ENCODE data around the gene ABCA13. TPM values are rescaled to one million over a fixed set of nuclear protein-coding genes. Genes with fewer than 3 reads are reported as not detected.

Gene ABCA13
- under 1 TPM in 2 of 5 experiments, not detected in 3; 0.11 to 0.42 TPM for total RNA-seq
- polyA plus RNA-seq = not detected
- total RNA-seq = not detected

DNA sequence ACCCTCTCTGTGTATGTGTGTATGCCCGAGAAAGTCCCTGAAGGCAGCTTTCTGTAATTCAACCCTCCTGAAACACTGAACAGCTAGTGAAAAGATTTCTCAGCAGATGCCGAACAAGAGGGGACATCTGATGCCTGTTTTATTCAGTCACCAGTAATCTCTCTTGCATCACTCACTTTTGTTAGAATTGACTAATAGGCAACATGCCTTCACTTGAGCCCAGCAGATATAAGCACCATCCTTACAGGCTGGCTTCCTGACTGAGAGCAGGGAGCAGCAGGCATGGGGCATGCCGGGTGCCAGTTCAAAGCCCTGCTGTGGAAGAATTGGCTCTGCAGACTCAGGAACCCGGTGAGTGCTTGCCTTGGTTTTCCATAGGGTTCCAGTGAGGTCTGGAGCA is at the start of gene ABCA13:
Gene ABCA13 (plus strand): TSS at position 257 of the 400 bp plus-strand sequence. CDS start 26 bp downstream, at position 283.
- Histone ChIP-seq H3K9me3 (ENCODE audit: control insufficient read depth in 2 of 3, low read length in 3 of 3) (no peaks in the 10 kb centered on the region), H3K27me3 (ENCODE audit: control insufficient read depth in 2 of 2, insufficient read depth in 2 of 2, low read length in 2 of 2) (no peaks in the 10 kb centered on the region), H3K4me1 (ENCODE audit: control insufficient read depth in 2 of 2, insufficient read depth in 2 of 2, low read length in 2 of 2) (no peaks in the 10 kb centered on the region), H3K27ac (ENCODE audit: low read depth, low read length) (no peak within 1 kb of the TSS), H3K36me3 (ENCODE audit: control insufficient read depth in 2 of 3, insufficient read depth in 3 of 3, low read length in 3 of 3) (no peaks in the 10 kb centered on the region), H3K4me3 (ENCODE audit: low read length) (no peak within 1 kb of the TSS)
- DNase-seq (no peak), ATAC-seq (no peak)
- CTCF ChIA-PET = no interaction called here
- H3K27ac Mint-ChIP-seq = no peak within 1 kb of the TSS
- POLR2A ChIA-PET = no interaction called here
- peaks cover 0 to 7% (median 0%) of the 10 kb centered on the region in 11 donors for H3K9me3 Mint-ChIP-seq
- no peak within 1 kb of the TSS for H3K4me3 Mint-ChIP-seq
- no peaks in the 10 kb centered on the region for H3K4me1 Mint-ChIP-seq
- H3K36me3 Mint-ChIP-seq = no peaks in the 10 kb centered on the region
- intact Hi-C loops (cut with micrococcal nuclease) = no loop called here
- peaks cover 5 to 23% (median 19%) of the 10 kb centered on the region in 5 donors for H3K27me3 Mint-ChIP-seq

DNA sequence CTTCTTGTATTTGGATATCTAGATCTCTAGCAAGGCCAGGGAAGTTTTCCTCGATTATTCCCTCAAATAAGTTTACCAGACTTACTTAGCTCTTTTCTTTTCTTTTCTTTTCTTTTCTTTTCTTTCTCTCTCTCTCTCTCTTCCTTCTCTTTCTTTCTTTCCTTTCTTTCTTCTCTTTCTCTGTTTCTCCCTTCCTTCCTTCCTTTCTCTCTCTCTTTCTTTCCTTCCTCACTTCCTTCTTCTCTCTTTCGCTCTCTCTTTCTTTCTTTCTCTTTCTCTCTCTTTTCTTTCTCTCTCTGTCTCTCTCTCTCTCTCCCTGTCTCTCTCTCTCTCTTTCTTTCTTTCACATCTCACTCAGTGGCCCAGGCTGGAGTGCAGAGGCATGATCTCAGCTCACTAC is 45.2 kb upstream of the ABCA13 start:
- H3K27me3 Mint-ChIP-seq = peaks cover 15 to 46% (median 26%) of the 10 kb centered on the region in 5 donors
- H3K27me3 ChIP-seq (ENCODE audit: control insufficient read depth in 2 of 2, insufficient read depth in 2 of 2, low read length in 2 of 2) = no peaks in the 10 kb centered on the region
- H3K36me3 Mint-ChIP-seq = peaks cover 0 to 12% (median 5%) of the 10 kb centered on the region in 5 donors
- H3K4me3 ChIP-seq (ENCODE audit: low read length) = no peak overlapping the region
- peak overlapping the region in 1 of 9 donors; percentile 33 for H3K27ac Mint-ChIP-seq
- ATAC-seq (no peak), DNase-seq (no peak)
- intact Hi-C loops (cut with micrococcal nuclease) = no loop called here
- no peaks in the 10 kb centered on the region for H3K4me1 ChIP-seq (ENCODE audit: control insufficient read depth in 2 of 2, insufficient read depth in 2 of 2, low read length in 2 of 2)
- H3K4me1 Mint-ChIP-seq = peaks cover 0 to 3% (median 0%) of the 10 kb centered on the region in 7 donors
- ChIA-PET POLR2A (no interaction called here), CTCF (no interaction called here)
- peaks cover 0 to 4% (median 0%) of the 10 kb centered on the region in 3 experiments for H3K9me3 ChIP-seq (ENCODE audit: control insufficient read depth in 2 of 3, low read length in 3 of 3)
- no peaks in the 10 kb centered on the region for H3K36me3 ChIP-seq (ENCODE audit: control insufficient read depth in 2 of 3, insufficient read depth in 3 of 3, low read length in 3 of 3)
- no peak overlapping the region for H3K27ac ChIP-seq (ENCODE audit: low read depth, low read length)
- H3K9me3 Mint-ChIP-seq = peaks cover 0 to 26% (median 10%) of the 10 kb centered on the region in 11 donors
- peak overlapping the region in 1 of 10 donors; percentile 27 for H3K4me3 Mint-ChIP-seq

- POLR2A ChIA-PET = no interaction called here
- intact Hi-C loops (cut with micrococcal nuclease) = no loop called here
Observed at GRCh38 chr7:48130658-48131108, 40.6 kb upstream of the ABCA13 start.

DNA sequence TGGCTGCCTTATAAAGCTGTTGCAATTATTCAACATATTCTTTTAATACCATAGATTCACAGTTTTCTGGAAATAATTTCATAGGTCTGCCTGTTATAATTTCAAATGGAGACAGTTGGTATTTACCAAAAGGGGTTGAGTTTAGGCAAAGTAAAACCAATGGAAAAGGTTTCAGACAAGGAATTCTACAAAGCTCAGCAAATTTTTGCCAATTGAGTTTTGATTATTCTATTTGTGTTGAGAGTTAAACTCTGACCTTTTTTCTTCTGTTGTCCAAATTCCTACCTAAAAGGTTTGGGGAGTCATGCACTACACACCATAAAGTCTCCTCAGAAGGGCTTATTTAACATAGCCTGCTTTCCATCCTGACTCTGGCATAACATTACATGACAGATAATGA is 38.5 kb upstream of the ABCA13 start:
- DNase-seq (no peak), ATAC-seq (no peak)
- ChIA-PET CTCF (interaction anchor here (0.8 kb wide), 1 partner anchor 193 kb away, joined by 3 read pairs; no protein-coding TSS in a partner anchor), POLR2A (no interaction called here)
- Mint-ChIP-seq H3K9me3 (peaks cover 0 to 13% (median 0%) of the 10 kb centered on the region in 11 donors), H3K4me1 (peaks cover 0 to 3% (median 0%) of the 10 kb centered on the region in 7 donors), H3K36me3 (peaks cover 0 to 5% (median 0%) of the 10 kb centered on the region in 5 donors), H3K27me3 (peaks cover 7 to 18% (median 15%) of the 10 kb centered on the region in 5 donors), H3K27ac (no peak overlapping the region), H3K4me3 (no peak overlapping the region)
- Histone ChIP-seq H3K4me1 (ENCODE audit: control insufficient read depth in 2 of 2, insufficient read depth in 2 of 2, low read length in 2 of 2) (no peaks in the 10 kb centered on the region), H3K27ac (ENCODE audit: low read depth, low read length) (no peak overlapping the region), H3K27me3 (ENCODE audit: control insufficient read depth in 2 of 2, insufficient read depth in 2 of 2, low read length in 2 of 2) (no peaks in the 10 kb centered on the region), H3K36me3 (ENCODE audit: control insufficient read depth in 2 of 3, insufficient read depth in 3 of 3, low read length in 3 of 3) (no peaks in the 10 kb centered on the region), H3K9me3 (ENCODE audit: control insufficient read depth in 2 of 3, low read length in 3 of 3) (no peaks in the 10 kb centered on the region), H3K4me3 (ENCODE audit: low read length) (no peak overlapping the region)
- intact Hi-C loops (cut with micrococcal nuclease) = no loop called here

More at GRCh38 chr7:48130658-48131108, 40.6 kb upstream of the ABCA13 start:
- H3K36me3 Mint-ChIP-seq = peaks cover 0 to 12% (median 5%) of the 10 kb centered on the region in 5 donors
- Histone ChIP-seq H3K9me3 (ENCODE audit: control insufficient read depth in 2 of 3, low read length in 3 of 3) (peaks cover 0 to 4% (median 0%) of the 10 kb centered on the region in 3 experiments), H3K4me3 (ENCODE audit: low read length) (no peak overlapping the region), H3K27ac (ENCODE audit: low read depth, low read length) (no peak overlapping the region), H3K36me3 (ENCODE audit: control insufficient read depth in 2 of 3, insufficient read depth in 3 of 3, low read length in 3 of 3) (no peaks in the 10 kb centered on the region), H3K27me3 (ENCODE audit: control insufficient read depth in 2 of 2, insufficient read depth in 2 of 2, low read length in 2 of 2) (no peaks in the 10 kb centered on the region), H3K4me1 (ENCODE audit: control insufficient read depth in 2 of 2, insufficient read depth in 2 of 2, low read length in 2 of 2) (no peaks in the 10 kb centered on the region)
- ATAC-seq (no peak), DNase-seq (no peak)
- peaks cover 15 to 25% (median 22%) of the 10 kb centered on the region in 5 donors for H3K27me3 Mint-ChIP-seq
- CTCF ChIA-PET = interaction anchor here (0.6 kb wide), 1 partner anchor 20 kb away, joined by 3 read pairs; no protein-coding TSS in a partner anchor
- no peak overlapping the region for H3K27ac Mint-ChIP-seq
- no peak overlapping the region for H3K4me3 Mint-ChIP-seq
- peaks cover 0 to 17% (median 8%) of the 10 kb centered on the region in 11 donors for H3K9me3 Mint-ChIP-seq
- peaks cover 0 to 3% (median 0%) of the 10 kb centered on the region in 7 donors for H3K4me1 Mint-ChIP-seq

GRCh38 chr7:48139459-48139858 is 31.8 kb upstream of the ABCA13 start:
- no peak overlapping the region for H3K4me3 ChIP-seq (ENCODE audit: low read length)
- Mint-ChIP-seq H3K27ac (no peak overlapping the region), H3K27me3 (peaks cover 0 to 6% (median 4%) of the 10 kb centered on the region in 5 donors), H3K4me3 (no peak overlapping the region), H3K9me3 (peaks cover 0 to 36% (median 3%) of the 10 kb centered on the region in 11 donors), H3K4me1 (peaks cover 0 to 14% (median 6%) of the 10 kb centered on the region in 7 donors), H3K36me3 (peaks cover 0 to 6% (median 0%) of the 10 kb centered on the region in 5 donors)
- H3K27me3 ChIP-seq (ENCODE audit: control insufficient read depth in 2 of 2, insufficient read depth in 2 of 2, low read length in 2 of 2) = no peaks in the 10 kb centered on the region
- H3K9me3 ChIP-seq (ENCODE audit: control insufficient read depth in 2 of 3, low read length in 3 of 3) = no peaks in the 10 kb centered on the region
- CTCF ChIA-PET = no interaction called here
- H3K27ac ChIP-seq (ENCODE audit: low read depth, low read length) = no peak overlapping the region
- no peak for DNase-seq
- no peak for ATAC-seq
- no peaks in the 10 kb centered on the region for H3K4me1 ChIP-seq (ENCODE audit: control insufficient read depth in 2 of 2, insufficient read depth in 2 of 2, low read length in 2 of 2)
- intact Hi-C loops (cut with micrococcal nuclease) = no loop called here
- POLR2A ChIA-PET = no interaction called here
- H3K36me3 ChIP-seq (ENCODE audit: control insufficient read depth in 2 of 3, insufficient read depth in 3 of 3, low read length in 3 of 3) = no peaks in the 10 kb centered on the region

- H3K36me3 ChIP-seq (ENCODE audit: control insufficient read depth in 2 of 3, insufficient read depth in 3 of 3, low read length in 3 of 3) = no peaks in the 10 kb centered on the region
- H3K4me3 ChIP-seq (ENCODE audit: low read length) = no peak overlapping the region
- DNase-seq (no peak), ATAC-seq (peak; percentile 20)
- POLR2A ChIA-PET = no interaction called here
- CTCF ChIA-PET = no interaction called here
- no peaks in the 10 kb centered on the region for H3K4me1 ChIP-seq (ENCODE audit: control insufficient read depth in 2 of 2, insufficient read depth in 2 of 2, low read length in 2 of 2)
- intact Hi-C loops (cut with micrococcal nuclease) = no loop called here
- H3K9me3 ChIP-seq (ENCODE audit: control insufficient read depth in 2 of 3, low read length in 3 of 3) = no peaks in the 10 kb centered on the region
- Mint-ChIP-seq H3K4me3 (peak overlapping the region in 6 of 10 donors; percentile 6 to 52 (median 16)), H3K36me3 (peaks cover 0 to 6% (median 0%) of the 10 kb centered on the region in 5 donors), H3K27ac (no peak overlapping the region), H3K27me3 (peaks cover 0 to 8% (median 4%) of the 10 kb centered on the region in 5 donors), H3K9me3 (peaks cover 0 to 36% (median 3%) of the 10 kb centered on the region in 11 donors), H3K4me1 (peaks cover 0 to 14% (median 6%) of the 10 kb centered on the region in 7 donors)
- no peak overlapping the region for H3K27ac ChIP-seq (ENCODE audit: low read depth, low read length)
- H3K27me3 ChIP-seq (ENCODE audit: control insufficient read depth in 2 of 2, insufficient read depth in 2 of 2, low read length in 2 of 2) = no peaks in the 10 kb centered on the region
Observed at GRCh38 chr7:48140001-48140681, 31.1 kb upstream of the ABCA13 start.
